Mesenchymal stem cell (in vitro differentiated cells and primary cell): Measurements from ENCODE around the gene CDR2L.
"Not testable (repeated sequence)": the region's sequence is repeated elsewhere in the genome, so short reads cannot be mapped to it uniquely, and the experiment has no call there.

ENCODE experiments used
- DNase-seq: peaks from one replicate; pipeline ENCODE4 v3.0.0-alpha.2; 2013
- H2AFZ ChIP-seq: one replicate; pipeline ENCODE4 v1.6.1; 2013; ENCODE audit warnings: low read depth, mild to moderate bottlenecking, control low read depth, inconsistent platforms, low read length, moderate library complexity
- H2AK5ac ChIP-seq: 2 replicates; pipeline ENCODE4 v1.6.1; 2013; ENCODE audit warnings: low read length, moderate library complexity, mild to moderate bottlenecking, inconsistent platforms; ENCODE audit not compliant: severe bottlenecking
- H2BK120ac ChIP-seq: one replicate; pipeline ENCODE4 v1.6.1; 2013; ENCODE audit warnings: low read depth, mild to moderate bottlenecking, inconsistent platforms, low read length, moderate library complexity
- H2BK12ac ChIP-seq, 2 experiments: one replicate each; pipeline ENCODE4 v1.6.1; 2013; ENCODE audit warnings: inconsistent platforms in 2 of 2, low read length in 2 of 2, mild to moderate bottlenecking in 2 of 2, moderate library complexity in 2 of 2, control low read depth in 1 of 2
- H2BK15ac ChIP-seq: one replicate; pipeline ENCODE4 v1.6.1; 2013; ENCODE audit warnings: mild to moderate bottlenecking, low read depth, inconsistent platforms; ENCODE audit not compliant: poor library complexity, severe bottlenecking
- H2BK5ac ChIP-seq: 2 replicates; pipeline ENCODE4 v1.6.1; 2013; ENCODE audit warnings: low read depth, mild to moderate bottlenecking, low read length, control low read depth, inconsistent platforms; ENCODE audit not compliant: poor library complexity, severe bottlenecking
- H3K14ac ChIP-seq, 2 experiments: one replicate each; pipeline ENCODE4 v1.6.1; 2013; ENCODE audit warnings: inconsistent platforms in 2 of 2, low read length in 2 of 2, control low read depth in 1 of 2, mild to moderate bottlenecking in 1 of 2, moderate library complexity in 1 of 2
- H3K18ac ChIP-seq, 2 experiments: one replicate each; pipeline ENCODE4 v1.6.1; 2013; ENCODE audit warnings: inconsistent platforms in 2 of 2, low read length in 2 of 2, control low read depth in 1 of 2, low read depth in 1 of 2, mild to moderate bottlenecking in 1 of 2
- H3K23ac ChIP-seq, 2 experiments: one replicate each; pipeline ENCODE4 v1.6.1; 2013; ENCODE audit warnings: inconsistent platforms in 2 of 2, low read length in 2 of 2, mild to moderate bottlenecking in 2 of 2, moderate library complexity in 2 of 2, control low read depth in 1 of 2
- H3K27ac ChIP-seq: 2 replicates; pipeline ENCODE4 v1.5.1; 2013; ENCODE audit warnings: mild to moderate bottlenecking, moderate library complexity, low read length, control low read depth, inconsistent platforms; ENCODE audit not compliant: poor library complexity, severe bottlenecking
- H3K27me3 ChIP-seq, 2 experiments: 2 replicates each; pipeline versions ENCODE4 v1.6.1 to v1.7.0; 2013; ENCODE audit warnings: low read length in 2 of 2, mild to moderate bottlenecking in 2 of 2, moderate library complexity in 2 of 2, control low read depth in 1 of 2, inconsistent platforms in 1 of 2; ENCODE audit not compliant: control insufficient read depth in 1 of 2, insufficient read depth in 1 of 2
- H3K36me3 ChIP-seq, 2 experiments: 2 replicates each; pipeline versions ENCODE4 v1.6.1 to v1.7.0; 2013; ENCODE audit warnings: low read length in 2 of 2, control low read depth in 1 of 2, inconsistent platforms in 1 of 2, low read depth in 1 of 2, mild to moderate bottlenecking in 1 of 2; ENCODE audit not compliant: insufficient read depth in 2 of 2, control insufficient read depth in 1 of 2
- H3K4ac ChIP-seq, 2 experiments: one replicate each; pipeline ENCODE4 v1.6.1; 2013; ENCODE audit warnings: inconsistent platforms in 2 of 2, low read length in 2 of 2, mild to moderate bottlenecking in 2 of 2, moderate library complexity in 2 of 2, control low read depth in 1 of 2, low read depth in 1 of 2
- H3K4me1 ChIP-seq: 2 replicates; pipeline ENCODE4 v1.6.1; 2013; ENCODE audit warnings: low read depth, low read length, control low read depth; ENCODE audit not compliant: control insufficient read depth, insufficient read depth
- H3K4me2 ChIP-seq: 2 replicates; pipeline ENCODE4 v1.6.1; 2013; ENCODE audit warnings: low read length, mild to moderate bottlenecking, inconsistent platforms; ENCODE audit not compliant: poor library complexity, severe bottlenecking
- H3K4me3 ChIP-seq, 2 experiments: 2 replicates each; pipeline versions ENCODE4 v1.5.1 to v1.7.0; 2013; ENCODE audit warnings: low read length in 2 of 2, mild to moderate bottlenecking in 2 of 2, control low read depth in 1 of 2, low read depth in 1 of 2; ENCODE audit not compliant: insufficient read depth in 1 of 2
- H3K79me1 ChIP-seq: replicated peaks from 2 replicates; pipeline ENCODE4 v1.6.1; 2013; ENCODE audit warnings: mild to moderate bottlenecking, control low read depth, low read length, inconsistent platforms; ENCODE audit not compliant: poor library complexity, severe bottlenecking
- H3K9ac ChIP-seq: 2 replicates; pipeline ENCODE4 v1.7.0; 2013; ENCODE audit warnings: mild to moderate bottlenecking, low read length, moderate library complexity
- H3K9me3 ChIP-seq: 2 replicates; pipeline ENCODE4 v1.7.0; 2013; ENCODE audit warnings: mild to moderate bottlenecking, low read length; ENCODE audit not compliant: control insufficient read depth
- H4K8ac ChIP-seq: one replicate; pipeline ENCODE4 v1.6.1; 2013; ENCODE audit warnings: inconsistent platforms, mild to moderate bottlenecking, low read length, moderate library complexity
- H4K91ac ChIP-seq: one replicate; pipeline ENCODE4 v1.6.1; 2013; ENCODE audit warnings: mild to moderate bottlenecking, low read length, inconsistent platforms
- WGBS: methylation state at CpG from one replicate; pipeline ENCODE4 v1.1.7; 2013; ENCODE audit warnings: mixed read lengths; 5-methylcytosine and 5-hydroxymethylcytosine counted together

Gene CDR2L

DNA sequence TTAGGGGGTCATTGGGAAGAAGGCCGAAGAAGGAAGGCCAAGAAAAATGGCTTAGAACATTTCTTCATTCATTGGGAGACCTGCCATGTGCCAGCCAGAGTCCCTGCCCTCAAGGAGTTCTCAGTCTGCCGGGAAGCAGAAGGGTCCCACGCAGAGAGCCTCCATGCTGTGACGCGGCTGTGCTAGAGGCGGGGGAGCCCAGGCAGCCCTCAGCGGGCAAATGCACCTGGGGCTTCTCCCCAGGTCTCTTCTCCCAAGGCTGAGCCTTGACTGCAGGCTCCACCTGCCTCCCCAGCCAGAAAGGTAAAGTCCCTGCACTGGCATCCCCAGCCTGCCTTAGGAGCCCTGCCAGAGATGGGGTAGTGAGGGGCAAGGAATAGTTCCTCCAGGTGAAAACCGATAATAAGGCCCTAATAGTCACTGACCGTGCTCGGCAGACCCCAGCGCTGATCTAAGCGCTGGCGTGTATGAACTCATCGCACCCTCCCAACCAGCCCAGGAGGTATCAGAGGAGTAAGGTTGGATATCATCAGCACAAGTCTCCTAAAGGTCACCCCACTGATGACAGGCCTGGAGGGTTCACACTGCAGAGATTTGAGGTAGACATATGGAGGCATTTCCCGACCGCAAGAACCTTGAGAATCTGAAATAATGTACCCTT, 6.0 kb upstream of the CDR2L start:
- Histone ChIP-seq H2AFZ (peak overlapping the region; percentile 99), H4K8ac (peak overlapping the region; percentile 83), H3K23ac (peak overlapping the region in 1 of 2 experiments; percentile 32), H3K36me3 (no peaks in the 10 kb centered on the region), H3K4me1 (peaks cover 11% of the 10 kb centered on the region), H4K91ac (peak overlapping the region; percentile 59), H3K9me3 (no peaks in the 10 kb centered on the region), H3K14ac (peak overlapping the region in 1 of 2 experiments; percentile 97), H2AK5ac (peak overlapping the region; percentile 60), H2BK120ac (no peak overlapping the region), H3K4me2 (peak overlapping the region; percentile 85), H2BK15ac (no peak overlapping the region), H3K27ac (peak overlapping the region; percentile 28), H3K4me3 (peak overlapping the region; percentile 73 to 89), H3K9ac (peak overlapping the region; percentile 88), H3K79me1 (peaks cover 8% of the 10 kb centered on the region), H3K4ac (peak overlapping the region; percentile 19 to 93), H2BK5ac (no peak overlapping the region), H3K27me3 (peaks cover 7 to 9% of the 10 kb centered on the region in 2 experiments), H2BK12ac (peak overlapping the region; percentile 18 to 54), H3K18ac (peak overlapping the region; percentile 65 to 96)
- no peak for DNase-seq
- 85% methylated on average over 14 of the region's 16 CpGs for WGBS

GRCh38 chr17:74981979-74982662, 5.3 kb upstream of the CDR2L start:
- H3K9ac ChIP-seq: peak overlapping the region; percentile 88
- peak overlapping the region in 1 of 2 experiments; percentile 97 for H3K14ac ChIP-seq
- H3K4me2 ChIP-seq: peak overlapping the region; percentile 85
- H3K79me1 ChIP-seq: peaks cover 8% of the 10 kb centered on the region
- H4K91ac ChIP-seq: peak overlapping the region; percentile 70
- peaks cover 7 to 9% of the 10 kb centered on the region in 2 experiments for H3K27me3 ChIP-seq
- H3K18ac ChIP-seq: peak overlapping the region; percentile 65 to 96
- no peak overlapping the region for H2BK5ac ChIP-seq
- DNase-seq: peak; percentile 78
- peak overlapping the region; percentile 60 for H2AK5ac ChIP-seq
- peak overlapping the region; percentile 73 to 89 for H3K4me3 ChIP-seq
- H3K36me3 ChIP-seq: no peaks in the 10 kb centered on the region
- H3K27ac ChIP-seq: peak overlapping the region; percentile 28
- peak overlapping the region; percentile 67 to 93 for H3K4ac ChIP-seq
- H2BK12ac ChIP-seq: peak overlapping the region in 1 of 2 experiments; percentile 79
- no peak overlapping the region for H2BK120ac ChIP-seq
- H3K23ac ChIP-seq: no peak overlapping the region
- no peaks in the 10 kb centered on the region for H3K9me3 ChIP-seq
- WGBS: under 1% methylated on average over 57 of the region's 61 CpGs
- H3K4me1 ChIP-seq: peaks cover 14% of the 10 kb centered on the region
- peak overlapping the region; percentile 83 for H4K8ac ChIP-seq
- H2AFZ ChIP-seq: peak overlapping the region; percentile 99
- H2BK15ac ChIP-seq: peak overlapping the region; percentile 99

DNA sequence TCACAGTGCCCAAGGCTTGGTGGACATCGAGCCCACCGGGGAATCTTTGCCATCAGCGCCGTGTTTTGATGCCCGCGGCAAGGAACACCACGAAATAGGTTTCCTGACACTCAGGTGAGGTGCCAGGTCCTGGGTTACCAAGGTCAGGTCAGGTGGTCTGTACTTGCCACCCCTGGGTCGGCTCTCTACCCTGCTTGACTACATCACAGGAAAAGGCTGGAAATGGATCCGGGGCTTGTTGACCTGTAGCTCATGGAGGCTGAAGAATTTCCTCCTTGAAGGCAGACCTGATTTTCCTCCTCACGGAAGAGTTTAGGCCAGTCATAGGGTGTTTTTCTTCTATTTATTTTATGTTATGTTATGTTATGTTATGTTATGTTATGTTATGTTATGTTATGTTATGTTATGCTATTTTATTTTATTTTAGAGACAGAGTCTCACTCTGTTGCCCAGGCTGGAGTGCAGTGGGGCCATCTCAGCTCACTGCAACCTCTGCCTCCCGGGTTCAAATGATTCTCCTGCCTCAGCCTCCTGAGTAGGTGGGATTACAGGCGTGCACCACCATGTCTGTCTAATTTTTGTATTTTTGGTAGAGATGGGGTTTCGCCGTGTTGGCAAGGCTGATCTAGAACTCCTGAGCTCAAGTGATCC, 4.6 kb upstream of the CDR2L start:
- Histone ChIP-seq H2BK12ac (peak overlapping the region in 1 of 2 experiments; percentile 29), H3K4me1 (peaks cover 14% of the 10 kb centered on the region), H3K14ac (peak overlapping the region in 1 of 2 experiments; percentile 97), H2AFZ (peak overlapping the region; percentile 99), H3K18ac (peak overlapping the region; percentile 14 to 96), H2BK15ac (peak overlapping the region; percentile 99), H3K4me3 (peak overlapping the region; percentile 73 to 89), H3K4me2 (peak overlapping the region; percentile 85), H4K91ac (peak overlapping the region; percentile 19), H3K9ac (peak overlapping the region; percentile 88), H4K8ac (peak overlapping the region; percentile 83), H3K4ac (peak overlapping the region; percentile 67 to 93)
- WGBS: 28% methylated on average over 13 of the region's 14 CpGs
- not testable (repeated sequence) for DNase-seq, H2AK5ac ChIP-seq, H3K27me3 ChIP-seq, H3K27ac ChIP-seq, H3K36me3 ChIP-seq, H3K23ac ChIP-seq, H3K9me3 ChIP-seq, H3K79me1 ChIP-seq, H2BK120ac ChIP-seq, H2BK5ac ChIP-seq

- no peak overlapping the region for H4K8ac ChIP-seq
- no peak overlapping the region for H3K4me2 ChIP-seq
- no peak overlapping the region for H2BK5ac ChIP-seq
- no peak overlapping the region for H2BK15ac ChIP-seq
- no peak overlapping the region for H3K4ac ChIP-seq
- peaks cover 27% of the 10 kb centered on the region for H3K4me1 ChIP-seq
- peaks cover 24% of the 10 kb centered on the region for H3K79me1 ChIP-seq
- no peak overlapping the region for H2BK120ac ChIP-seq
- peaks cover 0 to 6% of the 10 kb centered on the region in 2 experiments for H3K36me3 ChIP-seq
- no peak for DNase-seq
- no peaks in the 10 kb centered on the region for H3K9me3 ChIP-seq
- no peak overlapping the region for H2BK12ac ChIP-seq
- no peaks in the 10 kb centered on the region for H3K27me3 ChIP-seq
- H3K4me3 ChIP-seq: no peak overlapping the region
- no peak overlapping the region for H3K9ac ChIP-seq
- H2AK5ac ChIP-seq: no peak overlapping the region
- H3K18ac ChIP-seq: no peak overlapping the region
- WGBS: 100% methylated on average over 1 of the region's 3 CpGs
- no peak overlapping the region for H3K27ac ChIP-seq
- no peak overlapping the region for H3K23ac ChIP-seq
- H3K14ac ChIP-seq: no peak overlapping the region
- no peak overlapping the region for H4K91ac ChIP-seq
- H2AFZ ChIP-seq: no peak overlapping the region
Observed at GRCh38 chr17:74986206-74986576, 1.2 kb upstream of the CDR2L start.
